ENCODE data around the gene SLC6A9. TPM values are rescaled to one million over a fixed set of nuclear protein-coding genes. Genes with fewer than 3 reads are reported as not detected.

SLC6A9 gene
- total and polyA plus RNA-seq, 2 donors (not counting 1 experiment from before 2014, with no cell fraction given), result 0.28 to 5.5 TPM

DNA sequence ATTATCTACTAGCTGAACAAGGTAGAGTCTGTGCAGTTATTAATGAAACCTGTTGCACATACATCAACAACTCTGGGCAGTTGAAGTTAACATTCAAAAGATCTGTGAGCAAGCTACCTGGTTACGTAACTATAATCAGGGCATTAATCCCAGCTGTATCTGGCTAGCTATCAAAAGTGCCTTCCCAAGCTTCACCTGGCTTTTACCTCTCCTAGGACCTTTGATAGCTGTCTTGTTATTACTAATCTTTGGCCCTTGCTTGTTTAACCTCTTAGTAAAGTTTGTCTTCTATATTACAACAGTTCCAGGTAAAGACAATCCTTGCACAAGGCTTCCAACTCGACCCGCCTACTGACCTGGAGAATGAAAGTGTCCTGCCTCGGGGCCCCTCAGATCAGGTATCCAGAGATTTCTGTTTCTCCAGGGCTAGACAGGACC is 29.6 kb upstream of the SLC6A9 start:
- no peak for TF ChIP-seq EZH2 (IDR thresholded peaks at IDR 0.05; ENCODE audit: borderline replicate concordance, insufficient read depth, low read depth, low read length, poor library complexity, severe bottlenecking)
- no peak for TF ChIP-seq CTCF (IDR thresholded peaks at IDR 0.05)
- ChIA-PET CTCF (no interaction called here), POLR2A (no interaction called here)
- H2AFZ ChIP-seq (ENCODE audit: insufficient read depth, low read depth, low read length, poor library complexity, severe bottlenecking), result no peak overlapping the region
- no peaks in the 10 kb centered on the region for H3K36me3 ChIP-seq (replicated peaks in 1 of 2; ENCODE audit: control extremely low read depth in 1 of 2, control insufficient read depth in 1 of 2, extremely low read depth in 1 of 2, insufficient read depth in 2 of 2, low read length in 1 of 2)
- ATAC-seq (ENCODE audit: low read depth) (no peak), DNase-seq (no peak)
- H3K9me3 Mint-ChIP-seq (ENCODE audit: insufficient read depth), result no peaks in the 10 kb centered on the region
- no peaks in the 10 kb centered on the region for H3K79me2 ChIP-seq (ENCODE audit: control insufficient read depth, insufficient read depth, low read length)
- no peak overlapping the region for H3K27ac ChIP-seq (ENCODE audit: low read length in 2 of 2)
- no peak overlapping the region for H3K9ac ChIP-seq (ENCODE audit: low read length)
- H3K9me3 ChIP-seq (ENCODE audit: control extremely low read depth in 1 of 3, control insufficient read depth in 2 of 3, insufficient read depth in 1 of 3, low read length in 2 of 3), result no peaks in the 10 kb centered on the region
- H3K27ac Mint-ChIP-seq, result no peak overlapping the region
- H3K4me3 ChIP-seq (ENCODE audit: control extremely low read depth in 1 of 5, extremely low read depth in 1 of 5, insufficient read depth in 1 of 5, low read depth in 2 of 5, low read length in 4 of 5), result no peak overlapping the region
- no peaks in the 10 kb centered on the region for H4K20me1 ChIP-seq (ENCODE audit: control insufficient read depth, insufficient read depth, low read length, poor library complexity, severe bottlenecking)
- H3K4me1 ChIP-seq (ENCODE audit: control insufficient read depth in 2 of 2, insufficient read depth in 2 of 2, low read length in 2 of 2), result no peaks in the 10 kb centered on the region
- WGBS (ENCODE audit: insufficient coverage), result 90% methylated on average over 4 of the region's 4 CpGs
- intact Hi-C loops (cut with micrococcal nuclease), result no loop called here
- peaks cover 5% of the 10 kb centered on the region for H3K27me3 Mint-ChIP-seq
- no peak overlapping the region for H3K4me2 ChIP-seq (replicated peaks; ENCODE audit: low read depth, low read length, poor library complexity, severe bottlenecking)
- H3K4me1 Mint-ChIP-seq, result no peaks in the 10 kb centered on the region
- H3K4me3 Mint-ChIP-seq, result no peak overlapping the region
- no peaks in the 10 kb centered on the region for H3K27me3 ChIP-seq (replicated peaks in 1 of 4; ENCODE audit: control extremely low read depth in 1 of 4, control insufficient read depth in 3 of 4, insufficient read depth in 4 of 4, low read length in 3 of 4)

DNA sequence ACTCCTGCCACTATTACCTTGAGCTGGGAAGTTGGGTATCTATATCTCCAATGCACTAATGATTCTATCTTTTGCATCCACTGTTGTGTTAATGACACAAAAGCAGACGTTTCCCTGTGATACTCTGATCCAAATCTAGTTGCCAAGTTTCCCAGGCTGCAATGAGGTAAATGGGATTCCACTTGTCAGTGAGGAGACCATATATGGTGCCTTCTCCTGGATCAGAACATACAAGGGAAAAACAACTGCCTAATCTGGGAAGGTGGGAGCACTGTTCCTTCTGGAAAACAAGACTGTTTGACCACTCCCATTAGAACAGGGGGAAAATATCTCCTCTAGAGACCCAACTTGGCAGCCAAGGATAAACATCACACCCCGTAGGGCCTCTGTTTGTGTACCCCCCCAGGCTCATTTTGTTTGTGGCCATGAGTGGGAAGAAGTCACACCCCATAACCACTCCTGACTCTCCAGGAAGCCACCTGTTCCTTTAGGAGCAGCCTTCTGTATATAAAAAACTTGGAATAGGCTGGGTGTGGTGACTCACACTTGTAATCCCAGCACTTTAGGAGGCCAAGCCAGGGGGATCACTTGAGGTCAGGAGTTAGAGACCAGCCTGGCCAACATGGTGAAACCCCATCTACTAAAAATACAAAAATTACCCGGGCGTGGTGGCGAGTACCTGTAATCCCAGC is 28.5 kb upstream of the SLC6A9 start:
- H3K27ac Mint-ChIP-seq, result no peak overlapping the region
- no peaks in the 10 kb centered on the region for H3K9me3 Mint-ChIP-seq (ENCODE audit: insufficient read depth)
- intact Hi-C loops (cut with micrococcal nuclease), result no loop called here
- Histone ChIP-seq H3K9me3 (ENCODE audit: control extremely low read depth in 1 of 3, control insufficient read depth in 2 of 3, insufficient read depth in 1 of 3, low read length in 2 of 3) (no peaks in the 10 kb centered on the region), H3K4me1 (ENCODE audit: control insufficient read depth in 2 of 2, insufficient read depth in 2 of 2, low read length in 2 of 2) (no peaks in the 10 kb centered on the region), H3K36me3 (replicated peaks in 1 of 2; ENCODE audit: control extremely low read depth in 1 of 2, control insufficient read depth in 1 of 2, extremely low read depth in 1 of 2, insufficient read depth in 2 of 2, low read length in 1 of 2) (no peaks in the 10 kb centered on the region), H3K27me3 (replicated peaks in 1 of 4; ENCODE audit: control extremely low read depth in 1 of 4, control insufficient read depth in 3 of 4, insufficient read depth in 4 of 4, low read length in 3 of 4) (no peaks in the 10 kb centered on the region), H4K20me1 (ENCODE audit: control insufficient read depth, insufficient read depth, low read length, poor library complexity, severe bottlenecking) (no peaks in the 10 kb centered on the region), H2AFZ (ENCODE audit: insufficient read depth, low read depth, low read length, poor library complexity, severe bottlenecking) (no peak overlapping the region), H3K4me3 (ENCODE audit: control extremely low read depth in 1 of 5, extremely low read depth in 1 of 5, insufficient read depth in 1 of 5, low read depth in 2 of 5, low read length in 4 of 5) (no peak overlapping the region), H3K4me2 (replicated peaks; ENCODE audit: low read depth, low read length, poor library complexity, severe bottlenecking) (no peak overlapping the region), H3K27ac (ENCODE audit: low read length in 2 of 2) (no peak overlapping the region), H3K79me2 (ENCODE audit: control insufficient read depth, insufficient read depth, low read length) (no peaks in the 10 kb centered on the region), H3K9ac (ENCODE audit: low read length) (no peak overlapping the region)
- WGBS (ENCODE audit: insufficient coverage), result 92% methylated on average over 4 of the region's 5 CpGs
- no peak for DNase-seq
- CTCF ChIA-PET, result no interaction called here
- no peak for TF ChIP-seq EZH2 (IDR thresholded peaks at IDR 0.05; ENCODE audit: borderline replicate concordance, insufficient read depth, low read depth, low read length, poor library complexity, severe bottlenecking)
- TF ChIP-seq CTCF (IDR thresholded peaks at IDR 0.05), result no peak
- peaks cover 5% of the 10 kb centered on the region for H3K27me3 Mint-ChIP-seq
- ATAC-seq (ENCODE audit: low read depth), result no peak
- POLR2A ChIA-PET, result no interaction called here
- no peaks in the 10 kb centered on the region for H3K4me1 Mint-ChIP-seq
- H3K4me3 Mint-ChIP-seq, result no peak overlapping the region

Measured in B cell (primary cell).